Lower lobe of right lung (tissue), 2 donors: ENCODE data around the gene KANK2. TPM values are rescaled to one million over a fixed set of nuclear protein-coding genes. Genes with fewer than 3 reads are reported as not detected.
"Not testable (repeated sequence)": the region's sequence is repeated elsewhere in the genome, so short reads cannot be mapped to it uniquely, and the experiment has no call there.

ENCODE experiments used
- ATAC-seq, 2 donors: fragments of 200-7000 bp; cut with Tn5 transposase; one replicate each; pipeline ENCODE4 v1.9.1; 2020 to 2022; ENCODE audit warnings: mild to moderate bottlenecking in 2 of 2, moderate library complexity in 2 of 2
- DNase-seq: peaks from one replicate; pipeline ENCODE4 v3.0.0-alpha.2; 2020
- H3K27ac ChIP-seq: fragments of 200-600 bp; one replicate; pipeline ENCODE4 v1.8.0; 2022
- H3K27me3 ChIP-seq: fragments of 200-600 bp; one replicate; pipeline ENCODE4 v1.8.0; 2022; ENCODE audit warnings: low read depth
- H3K36me3 ChIP-seq: fragments of 200-600 bp; one replicate; pipeline ENCODE4 v1.8.0; 2022; ENCODE audit warnings: mild to moderate bottlenecking
- H3K4me1 ChIP-seq: fragments of 200-600 bp; one replicate; pipeline ENCODE4 v1.8.0; 2022
- H3K4me3 ChIP-seq: fragments of 200-600 bp; one replicate; pipeline ENCODE4 v1.8.0; 2022; ENCODE audit warnings: mild to moderate bottlenecking
- H3K9me3 ChIP-seq: fragments of 200-600 bp; one replicate; pipeline ENCODE4 v1.8.0; 2022
- intact Hi-C: fragments of 100-400 bp; cut with DNase I; formaldehyde crosslinking; loops from one replicate; pipeline ENCODE4 v1.11.0; 2022
- total RNA-seq: library from RNA; stranded (reverse); fragmentation: NEBNext Ultra II Directional; extraction: Animal tissue kit (Norgen Biotek cat#: 25700); gene quantifications from one replicate; pipeline ENCODE4 v1.2.1, GENCODE V29; 2021
- TF ChIP-seq, protein P1 (sequence below): fragments of 200-600 bp; IDR thresholded peaks from one replicate; pipeline ENCODE4 v1.8.0; 2022; ENCODE audit warnings: antibody characterized with exemption, mild to moderate bottlenecking
- donor health status: DM: no; HTN: yes; CAD: no; lungs with severe emphysema.

The KANK2 gene
- total RNA-seq, 1 donor from 2014 or later, result 191 TPM

DNA sequence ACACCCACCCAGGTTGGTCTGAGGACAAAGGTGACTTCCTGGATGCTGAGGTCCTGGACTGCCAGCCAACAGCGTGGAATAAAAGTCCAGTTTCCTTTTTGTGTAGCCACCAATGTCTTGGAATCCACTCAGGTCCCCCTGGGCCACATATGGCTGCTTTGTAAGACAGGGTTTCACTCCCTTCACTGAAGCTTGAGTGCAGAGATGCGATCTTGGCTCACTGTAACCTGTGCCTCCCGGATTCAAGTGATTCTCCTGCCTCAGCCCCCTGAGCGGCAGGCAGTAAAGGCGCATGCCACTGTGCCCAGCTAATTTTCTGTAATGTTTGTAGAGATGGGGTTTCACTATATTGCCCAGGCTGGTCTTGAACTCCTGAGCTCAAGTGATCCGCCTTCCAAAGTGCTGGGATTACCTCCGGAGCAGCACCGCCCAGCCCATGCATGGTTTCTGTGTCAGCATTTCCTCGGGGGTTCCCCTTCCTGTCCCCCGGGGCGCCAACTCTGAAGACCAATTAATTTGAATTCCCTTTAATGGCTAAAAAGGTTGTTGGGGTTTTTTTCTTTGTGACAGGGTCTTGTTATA, 17.5 kb downstream of the KANK2 start:
- Histone ChIP-seq H3K27me3 (no peaks in the 10 kb centered on the region), H3K4me3 (no peak overlapping the region), H3K4me1 (peaks cover 19% of the 10 kb centered on the region), H3K27ac (peak overlapping the region; percentile 41), H3K9me3 (no peaks in the 10 kb centered on the region), H3K36me3 (peaks cover 73% of the 10 kb centered on the region)
- intact Hi-C loops, result no loop called here
- DNase-seq, result no peak
- TF ChIP-seq, protein P1, sequence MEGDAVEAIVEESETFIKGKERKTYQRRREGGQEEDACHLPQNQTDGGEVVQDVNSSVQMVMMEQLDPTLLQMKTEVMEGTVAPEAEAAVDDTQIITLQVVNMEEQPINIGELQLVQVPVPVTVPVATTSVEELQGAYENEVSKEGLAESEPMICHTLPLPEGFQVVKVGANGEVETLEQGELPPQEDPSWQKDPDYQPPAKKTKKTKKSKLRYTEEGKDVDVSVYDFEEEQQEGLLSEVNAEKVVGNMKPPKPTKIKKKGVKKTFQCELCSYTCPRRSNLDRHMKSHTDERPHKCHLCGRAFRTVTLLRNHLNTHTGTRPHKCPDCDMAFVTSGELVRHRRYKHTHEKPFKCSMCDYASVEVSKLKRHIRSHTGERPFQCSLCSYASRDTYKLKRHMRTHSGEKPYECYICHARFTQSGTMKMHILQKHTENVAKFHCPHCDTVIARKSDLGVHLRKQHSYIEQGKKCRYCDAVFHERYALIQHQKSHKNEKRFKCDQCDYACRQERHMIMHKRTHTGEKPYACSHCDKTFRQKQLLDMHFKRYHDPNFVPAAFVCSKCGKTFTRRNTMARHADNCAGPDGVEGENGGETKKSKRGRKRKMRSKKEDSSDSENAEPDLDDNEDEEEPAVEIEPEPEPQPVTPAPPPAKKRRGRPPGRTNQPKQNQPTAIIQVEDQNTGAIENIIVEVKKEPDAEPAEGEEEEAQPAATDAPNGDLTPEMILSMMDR, result no peak
- ATAC-seq, result no peak

DNA sequence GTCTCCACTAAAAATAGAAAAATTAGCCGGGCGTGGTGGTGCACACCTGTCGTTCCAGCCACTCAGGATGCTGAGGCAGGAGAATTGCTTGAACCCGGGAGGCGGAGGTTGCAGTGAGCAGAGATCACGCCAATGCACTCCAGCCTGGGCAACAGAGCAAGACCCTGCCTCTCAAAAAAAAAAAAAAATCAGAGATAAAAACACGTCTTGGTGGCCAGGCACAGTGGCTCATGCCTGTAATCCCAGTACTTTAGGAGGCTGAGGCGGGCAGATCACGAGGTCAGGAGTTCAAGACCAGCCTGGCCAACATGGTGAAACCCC, 18.2 kb downstream of the KANK2 start:
- H3K9me3 ChIP-seq, intact Hi-C loops: not testable (repeated sequence)
- H3K36me3 ChIP-seq, result peaks cover 78% of the 10 kb centered on the region

DNA sequence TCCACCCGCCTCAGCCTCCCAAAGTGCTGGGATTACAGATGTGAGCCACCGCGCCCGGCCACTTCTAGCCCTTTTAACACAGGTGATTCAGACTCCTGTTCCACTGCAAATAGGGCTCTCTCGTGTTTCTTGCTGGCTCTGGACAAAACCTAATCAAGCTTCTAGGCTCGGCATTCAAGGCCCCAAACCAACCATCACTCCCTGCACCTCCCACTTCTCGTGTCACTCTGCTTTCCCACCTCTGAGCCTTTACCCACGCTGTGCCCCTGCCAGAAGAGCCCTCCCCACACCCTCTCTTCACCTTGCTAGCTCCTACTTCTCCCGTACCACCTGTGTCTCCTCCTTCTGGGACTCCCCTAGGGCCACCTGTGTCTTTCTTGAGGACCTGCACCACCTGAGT, 19.8 kb downstream of the KANK2 start:
- DNase-seq (no peak), ATAC-seq (no peak)
- TF ChIP-seq, protein P1, result no peak
- peaks cover 81% of the 10 kb centered on the region for H3K36me3 ChIP-seq
- H3K4me3 ChIP-seq, result no peak overlapping the region
- no peaks in the 10 kb centered on the region for H3K27me3 ChIP-seq
- intact Hi-C loops, result no loop called here
- H3K27ac ChIP-seq, result no peak overlapping the region
- H3K9me3 ChIP-seq, result no peaks in the 10 kb centered on the region
- H3K4me1 ChIP-seq, result peaks cover 9% of the 10 kb centered on the region

More for the DNA sequence above, 18.2 kb downstream of the KANK2 start:
- not testable (repeated sequence) for H3K4me3 ChIP-seq, H3K27ac ChIP-seq, H3K27me3 ChIP-seq, ATAC-seq, DNase-seq
- H3K4me1 ChIP-seq, result peaks cover 13% of the 10 kb centered on the region

DNA sequence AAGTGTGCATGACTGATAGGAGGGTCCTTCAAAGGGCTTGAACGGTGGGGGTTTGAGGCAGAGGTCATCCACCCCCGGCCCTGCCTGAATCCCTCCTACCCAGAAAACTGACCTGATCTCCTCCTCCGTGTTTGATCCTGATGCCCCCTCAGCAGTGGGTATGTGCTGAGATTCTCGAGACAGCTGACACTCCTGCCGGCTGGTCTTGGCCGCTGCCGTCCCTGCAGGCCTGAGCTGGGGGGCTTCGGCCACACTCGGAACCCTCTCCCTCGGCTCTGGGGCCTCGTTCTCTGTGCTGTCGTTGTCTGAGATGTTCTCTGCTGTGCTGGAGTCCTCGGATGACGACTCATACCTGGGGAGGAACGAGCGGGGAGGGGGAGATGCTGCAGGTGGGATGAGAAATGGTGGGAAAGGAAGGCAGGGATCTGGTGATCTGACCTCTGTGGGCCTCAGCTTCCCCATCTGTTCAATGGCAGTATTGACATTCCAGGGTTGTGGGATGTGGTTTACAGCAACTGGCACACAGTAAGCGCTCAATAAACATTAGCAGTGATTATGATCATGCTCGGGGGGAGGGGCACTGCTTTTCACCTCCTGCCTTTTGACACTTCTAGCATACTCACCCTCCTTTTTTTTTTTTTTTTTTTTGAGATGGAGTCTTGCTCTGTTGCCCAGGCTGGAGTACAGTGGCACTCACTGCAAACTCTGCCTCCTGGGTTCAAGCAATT, 20.7 kb downstream of the KANK2 start:
- no peak for ATAC-seq
- H3K36me3 ChIP-seq, result peaks cover 90% of the 10 kb centered on the region

DNA sequence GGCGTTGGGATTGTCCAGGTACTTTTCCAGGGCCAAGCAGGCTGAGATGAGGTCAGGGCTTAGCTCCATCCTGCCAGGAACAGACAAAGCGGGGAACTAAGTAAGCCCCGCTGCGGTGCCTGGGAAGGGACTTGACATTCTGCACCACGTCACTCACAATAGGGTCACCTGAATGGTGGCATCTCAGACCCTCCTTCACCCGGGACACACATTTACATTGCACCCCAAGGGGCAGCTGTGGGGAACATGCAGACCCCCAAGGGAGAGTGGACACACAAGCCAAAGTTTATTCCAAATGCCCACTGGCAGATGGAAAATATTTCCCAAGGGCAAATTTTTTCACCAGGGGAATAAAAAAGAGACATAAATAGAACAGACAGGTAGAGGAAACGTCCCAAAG, 21.4 kb downstream of the KANK2 start:
- intact Hi-C loops, result no loop called here
- ATAC-seq (no peak), DNase-seq (no peak)
- Histone ChIP-seq H3K4me3 (no peak overlapping the region), H3K27me3 (no peaks in the 10 kb centered on the region), H3K27ac (no peak overlapping the region), H3K9me3 (no peaks in the 10 kb centered on the region), H3K36me3 (peaks cover 92% of the 10 kb centered on the region), H3K4me1 (peaks cover 9% of the 10 kb centered on the region)
- TF ChIP-seq, protein P1, result no peak

More for the DNA sequence above, 20.7 kb downstream of the KANK2 start:
- H3K9me3 ChIP-seq, result no peaks in the 10 kb centered on the region
- TF ChIP-seq, protein P1, result no peak
- intact Hi-C loops, result no loop called here
- H3K27me3 ChIP-seq, result no peaks in the 10 kb centered on the region
- DNase-seq, result no peak
- H3K4me1 ChIP-seq, result peaks cover 9% of the 10 kb centered on the region
- no peak overlapping the region for H3K4me3 ChIP-seq
- H3K27ac ChIP-seq, result no peak overlapping the region

DNA sequence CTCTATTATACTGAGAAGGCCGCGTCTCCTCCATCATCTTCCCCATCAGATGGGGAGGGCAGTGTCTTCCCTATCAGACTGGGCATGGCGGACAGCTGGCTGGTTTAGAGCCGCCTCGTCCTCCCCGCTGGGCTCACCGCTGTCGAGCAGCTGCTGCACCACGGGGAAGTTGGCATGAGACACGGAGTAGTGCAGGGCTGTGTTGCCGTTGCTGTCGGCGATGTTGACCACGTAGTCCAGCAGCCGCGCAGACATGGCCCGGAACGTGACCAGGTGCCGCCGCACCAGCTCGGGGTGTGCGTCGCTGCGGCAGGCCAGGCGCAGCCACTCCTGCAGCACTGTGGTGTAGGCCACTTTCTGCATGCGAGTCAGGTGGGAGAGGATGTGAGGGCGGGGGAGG, 23.0 kb downstream of the KANK2 start:
- Histone ChIP-seq H3K4me3 (no peak overlapping the region), H3K9me3 (no peaks in the 10 kb centered on the region), H3K27me3 (no peaks in the 10 kb centered on the region), H3K36me3 (peaks cover 99% of the 10 kb centered on the region), H3K4me1 (peaks cover 4% of the 10 kb centered on the region), H3K27ac (no peak overlapping the region)
- ATAC-seq (no peak), DNase-seq (no peak)
- TF ChIP-seq, protein P1, result no peak
- intact Hi-C loops, result no loop called here
